ENCODE measurements around the gene RAMP1. TPM values are rescaled to one million over a fixed set of nuclear protein-coding genes. Genes with fewer than 3 reads are reported as not detected.

RAMP1 gene
- total RNA-seq, 4 donors from 2014 or later, result 11.6 to 87.4 (median 37.1) TPM

DNA sequence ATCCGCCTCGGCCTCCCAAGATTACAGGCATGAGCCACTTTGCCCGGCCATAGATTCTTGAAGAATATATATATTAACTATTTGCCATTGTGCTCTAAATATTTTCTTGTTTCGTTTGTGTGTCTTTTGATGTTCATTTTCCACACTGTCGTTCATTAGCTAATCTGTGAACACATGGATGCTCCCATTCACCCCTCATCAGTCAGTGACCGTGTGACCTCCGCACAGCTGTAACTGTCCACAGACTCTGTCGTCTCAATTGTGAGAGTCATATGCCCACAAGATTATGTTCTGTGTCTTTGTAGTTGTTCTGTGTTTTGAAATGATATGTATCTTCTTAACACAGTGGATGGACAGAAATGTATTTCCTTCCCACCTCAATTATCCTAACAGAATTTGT, 29.6 kb downstream of the RAMP1 start:
- Histone ChIP-seq H3K4me1 (peaks cover 0 to 9% (median 0%) of the 10 kb centered on the region in 4 donors), H3K9me3 (no peaks in the 10 kb centered on the region), H3K27ac (peak overlapping the region in 1 of 4 donors; percentile 85), H3K27me3 (no peaks in the 10 kb centered on the region), H3K36me3 (no peaks in the 10 kb centered on the region), H3K4me3 (no peak overlapping the region)
- TF ChIP-seq, protein P1, sequence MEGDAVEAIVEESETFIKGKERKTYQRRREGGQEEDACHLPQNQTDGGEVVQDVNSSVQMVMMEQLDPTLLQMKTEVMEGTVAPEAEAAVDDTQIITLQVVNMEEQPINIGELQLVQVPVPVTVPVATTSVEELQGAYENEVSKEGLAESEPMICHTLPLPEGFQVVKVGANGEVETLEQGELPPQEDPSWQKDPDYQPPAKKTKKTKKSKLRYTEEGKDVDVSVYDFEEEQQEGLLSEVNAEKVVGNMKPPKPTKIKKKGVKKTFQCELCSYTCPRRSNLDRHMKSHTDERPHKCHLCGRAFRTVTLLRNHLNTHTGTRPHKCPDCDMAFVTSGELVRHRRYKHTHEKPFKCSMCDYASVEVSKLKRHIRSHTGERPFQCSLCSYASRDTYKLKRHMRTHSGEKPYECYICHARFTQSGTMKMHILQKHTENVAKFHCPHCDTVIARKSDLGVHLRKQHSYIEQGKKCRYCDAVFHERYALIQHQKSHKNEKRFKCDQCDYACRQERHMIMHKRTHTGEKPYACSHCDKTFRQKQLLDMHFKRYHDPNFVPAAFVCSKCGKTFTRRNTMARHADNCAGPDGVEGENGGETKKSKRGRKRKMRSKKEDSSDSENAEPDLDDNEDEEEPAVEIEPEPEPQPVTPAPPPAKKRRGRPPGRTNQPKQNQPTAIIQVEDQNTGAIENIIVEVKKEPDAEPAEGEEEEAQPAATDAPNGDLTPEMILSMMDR (IDR thresholded peaks at IDR 0.05), result no peak
- TF ChIP-seq POLR2A (IDR thresholded peaks at IDR 0.05), result no peak
- no peak for DNase-seq

DNA sequence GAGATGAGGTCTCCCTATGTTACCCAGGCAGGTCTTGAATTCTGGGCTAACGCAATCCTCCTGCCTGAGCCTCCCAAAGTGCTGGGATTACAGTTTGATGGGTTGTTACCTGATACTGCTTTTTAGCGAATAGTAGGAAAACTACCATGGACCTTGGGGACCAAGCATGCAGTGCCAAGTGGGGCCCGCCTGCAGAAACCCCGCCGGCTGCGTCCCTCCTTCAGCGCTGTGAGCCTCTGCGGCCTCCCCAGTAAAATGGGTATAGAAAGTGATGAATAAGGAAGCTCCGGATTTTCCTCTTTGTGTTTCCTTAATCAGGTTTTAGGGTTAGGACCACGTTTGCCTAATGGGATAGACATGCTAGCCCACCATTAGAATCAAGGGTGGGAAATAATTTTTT, 30.4 kb downstream of the RAMP1 start:
- H3K4me1 ChIP-seq, result peaks cover 0 to 8% (median 0%) of the 10 kb centered on the region in 4 donors
- peak in 1 of 3 donors; percentile 19 for DNase-seq
- H3K27me3 ChIP-seq, result no peaks in the 10 kb centered on the region
- TF ChIP-seq, protein P1 (IDR thresholded peaks at IDR 0.05), result no peak
- no peak for TF ChIP-seq POLR2A (IDR thresholded peaks at IDR 0.05)
- H3K9me3 ChIP-seq, result no peaks in the 10 kb centered on the region
- no peak overlapping the region for H3K4me3 ChIP-seq
- H3K36me3 ChIP-seq, result no peaks in the 10 kb centered on the region
- no peak overlapping the region for H3K27ac ChIP-seq

DNA sequence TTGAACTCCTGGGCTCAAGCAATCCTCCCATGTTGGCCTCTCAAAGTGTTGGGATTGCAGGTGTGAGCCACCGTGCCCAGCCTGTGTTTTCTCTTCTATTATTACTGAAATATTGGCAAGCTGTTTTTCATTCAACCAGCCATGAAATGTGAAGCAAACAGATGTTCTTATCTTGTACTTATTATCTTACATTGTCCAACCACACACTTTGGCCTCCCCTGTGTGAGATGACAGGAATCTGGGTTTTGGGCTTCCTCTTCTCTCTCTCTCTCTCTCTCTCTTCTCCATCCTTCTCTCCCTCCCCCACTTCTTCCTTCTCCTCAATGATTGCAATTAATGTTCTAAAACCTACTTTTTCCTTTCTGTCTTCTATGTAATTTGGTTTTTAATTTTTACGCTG, 33.1 kb downstream of the RAMP1 start:
- no peaks in the 10 kb centered on the region for H3K36me3 ChIP-seq
- H3K9me3 ChIP-seq, result no peaks in the 10 kb centered on the region
- TF ChIP-seq, protein P1 (IDR thresholded peaks at IDR 0.05), result no peak
- no peak for TF ChIP-seq POLR2A (IDR thresholded peaks at IDR 0.05)
- H3K27me3 ChIP-seq, result no peaks in the 10 kb centered on the region
- no peaks in the 10 kb centered on the region for H3K4me1 ChIP-seq
- peak in 1 of 3 donors; percentile 5 for DNase-seq
- H3K4me3 ChIP-seq, result no peak overlapping the region
- H3K27ac ChIP-seq, result no peak overlapping the region

DNA sequence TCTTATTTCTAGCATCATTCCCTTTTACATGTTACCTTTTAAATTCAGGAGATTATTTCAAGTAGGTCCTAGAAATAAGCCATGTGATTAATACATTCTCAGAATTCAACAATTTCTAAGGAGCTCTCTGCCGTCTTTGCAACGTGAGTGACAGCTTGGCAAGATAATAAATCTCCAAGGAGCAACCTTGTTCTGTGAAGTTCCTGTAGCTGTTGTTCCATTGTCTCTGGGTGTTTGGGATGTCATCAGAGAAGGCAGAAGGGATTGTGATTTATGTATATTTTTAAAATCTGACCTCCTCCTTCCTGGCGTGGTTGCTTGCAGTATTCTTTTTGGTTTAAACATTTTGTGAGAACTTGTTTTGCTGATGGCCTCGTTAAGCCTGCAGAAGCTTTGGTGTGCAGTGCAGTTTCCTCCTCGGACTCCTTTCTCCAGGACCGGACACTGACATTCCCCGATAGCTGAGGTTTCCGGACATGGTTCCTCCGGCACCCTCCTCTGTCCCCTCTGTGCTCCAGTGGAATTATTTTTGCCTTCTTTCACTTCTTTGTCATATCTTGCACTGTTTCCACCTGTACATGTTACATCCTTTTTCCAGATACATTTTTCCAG, 33.7 kb downstream of the RAMP1 start:
- no peak overlapping the region for H3K27ac ChIP-seq
- TF ChIP-seq, protein P1 (IDR thresholded peaks at IDR 0.05), result no peak
- no peak for TF ChIP-seq POLR2A (IDR thresholded peaks at IDR 0.05)

DNA sequence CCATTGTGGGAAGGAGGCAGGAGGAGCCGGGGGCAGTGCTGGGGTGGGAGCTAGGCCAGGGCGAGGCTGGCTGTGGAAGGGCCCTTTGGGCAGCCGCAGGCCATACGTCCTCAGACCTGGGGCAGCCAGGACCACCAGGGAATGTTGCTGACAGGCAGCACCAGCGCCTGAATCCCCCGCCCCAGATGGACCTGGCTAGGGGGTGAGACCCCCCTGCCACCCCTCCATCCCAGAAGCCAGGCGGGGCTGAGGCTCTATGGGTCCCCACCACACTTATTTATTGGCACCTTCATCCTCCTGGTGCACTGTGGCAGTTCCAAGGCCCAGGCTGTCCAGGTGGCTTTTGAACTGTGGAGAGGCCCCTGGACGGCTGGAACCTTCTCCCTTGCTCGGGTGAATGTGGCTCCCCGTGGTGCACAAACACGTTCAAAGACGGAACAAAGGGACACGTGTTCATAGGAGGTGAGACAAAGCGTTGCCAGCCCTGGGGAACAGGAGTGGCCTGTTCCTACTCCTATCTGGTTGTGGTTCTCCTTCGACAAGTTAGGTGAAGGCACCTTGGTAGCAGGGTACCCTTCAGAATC, 35.1 kb downstream of the RAMP1 start:
- Histone ChIP-seq H3K27ac (peak overlapping the region in 1 of 4 donors; percentile 66), H3K36me3 (no peaks in the 10 kb centered on the region), H3K4me1 (peaks cover 0 to 8% (median 0%) of the 10 kb centered on the region in 4 donors), H3K9me3 (no peaks in the 10 kb centered on the region), H3K4me3 (no peak overlapping the region), H3K27me3 (no peaks in the 10 kb centered on the region)
- DNase-seq, result no peak
- TF ChIP-seq POLR2A (IDR thresholded peaks at IDR 0.05), result no peak
- TF ChIP-seq, protein P1 (IDR thresholded peaks at IDR 0.05), result no peak

More for the DNA sequence above, 33.7 kb downstream of the RAMP1 start:
- Histone ChIP-seq H3K36me3 (no peaks in the 10 kb centered on the region), H3K4me3 (no peak overlapping the region), H3K9me3 (no peaks in the 10 kb centered on the region), H3K4me1 (no peaks in the 10 kb centered on the region), H3K27me3 (no peaks in the 10 kb centered on the region)
- peak in 1 of 3 donors; percentile 27 for DNase-seq
